DMS114 treated with DMSO at 0.1 percent for 48 hours (cell line): ENCODE results near the gene USP49.

Experiments
- DNase-seq: peaks from one replicate; lab custom pipeline; 2025; ENCODE audit not compliant: unreplicated experiment; lab: John Stamatoyannopoulos, UW

Gene USP49

GRCh38 chr6:41759106-41759904, 135.9 kb downstream of the USP49 start:
- no peak for DNase-seq

- no peak for DNase-seq
Measured at GRCh38 chr6:41758641-41759035, 136.5 kb downstream of the USP49 start.

- no peak for DNase-seq
Measured at GRCh38 chr6:41757931-41758640, 137.1 kb downstream of the USP49 start.

- DNase-seq, result no peak
Measured at GRCh38 chr6:41757271-41757670, 137.9 kb downstream of the USP49 start.

GRCh38 chr6:41756354-41756753, 138.8 kb downstream of the USP49 start:
- DNase-seq, result no peak

- no peak for DNase-seq
Measured at GRCh38 chr6:41755895-41756294, 139.3 kb downstream of the USP49 start.

GRCh38 chr6:41750374-41750773, 144.8 kb downstream of the USP49 start:
- DNase-seq, result no peak

- no peak for DNase-seq
Measured at GRCh38 chr6:41748542-41748941, 146.6 kb downstream of the USP49 start.

- no peak for DNase-seq
Measured at GRCh38 chr6:41748102-41748477, 147.1 kb downstream of the USP49 start.

GRCh38 chr6:41747256-41748101, 147.7 kb downstream of the USP49 start, which contains the start of gene PGC:
Gene PGC, minus strand, starts transcription at chr6:41747397. Its CDS starts 63 bp downstream, at chr6:41747334.
- DNase-seq, result no peak

GRCh38 chr6:41746107-41746506, 149.1 kb downstream of the USP49 start:
- DNase-seq, result no peak

GRCh38 chr6:41744236-41744787, 150.9 kb downstream of the USP49 start:
- no peak for DNase-seq

GRCh38 chr6:41743406-41744235, 151.6 kb downstream of the USP49 start:
- DNase-seq, result no peak

- no peak for DNase-seq
Measured at GRCh38 chr6:41741625-41742490, 153.3 kb downstream of the USP49 start.

- no peak for DNase-seq
Measured at GRCh38 chr6:41740366-41741162, 154.6 kb downstream of the USP49 start.
